ENCODE measurements around the gene CARMIL1. TPM values are rescaled to one million over a fixed set of nuclear protein-coding genes. Genes with fewer than 3 reads are reported as not detected.

Gene CARMIL1
- total RNA-seq, 2 experiments from 2014 or later: 3.9 to 4.7 TPM

DNA sequence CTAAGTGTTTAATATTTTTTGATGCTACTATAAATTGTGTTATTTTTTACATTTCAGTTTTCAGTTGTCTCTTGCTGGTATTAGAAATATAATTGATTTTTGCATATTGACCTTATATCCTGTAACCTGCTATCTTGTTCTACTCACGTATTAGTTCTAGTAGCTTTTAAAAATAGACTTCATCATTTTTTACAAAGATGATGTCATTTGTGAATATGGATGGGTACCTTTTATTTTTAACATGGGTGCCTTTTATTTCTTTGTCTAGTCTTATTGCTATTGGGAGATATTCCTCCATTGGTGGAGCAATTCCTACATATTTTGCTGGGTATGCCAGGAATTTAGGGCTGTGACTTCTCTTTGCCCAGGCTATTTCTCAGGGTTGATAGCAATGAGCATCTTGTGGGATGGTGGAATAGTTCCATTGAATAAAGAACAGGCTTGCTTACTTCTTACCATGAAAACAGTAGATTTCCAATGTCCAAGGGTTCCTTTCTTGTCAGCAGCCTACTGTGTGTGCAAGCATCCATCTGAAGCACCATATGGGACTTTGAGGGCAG, 149.7 kb downstream of the CARMIL1 start:
- ChIA-PET POLR2A (interaction anchor here (1.3 to 2.2 kb wide), 2 partner anchors 13 to 24 kb away, joined by 3 to 5 read pairs; no protein-coding TSS in a partner anchor), CTCF (no interaction called here)
- no peaks in the 10 kb centered on the region for H3K27me3 Mint-ChIP-seq
- DNase-seq (no peak), ATAC-seq (ENCODE audit: poor library complexity) (no peak)
- H3K36me3 ChIP-seq (ENCODE audit: insufficient read depth, low read length): no peaks in the 10 kb centered on the region
- H3K27me3 ChIP-seq (ENCODE audit: control insufficient read depth in 1 of 2, insufficient read depth in 2 of 2, low read length in 2 of 2): no peaks in the 10 kb centered on the region
- H3K27ac Mint-ChIP-seq: no peak overlapping the region
- H3K4me1 Mint-ChIP-seq (ENCODE audit: low read depth): no peaks in the 10 kb centered on the region
- no peaks in the 10 kb centered on the region for H3K4me1 ChIP-seq (ENCODE audit: insufficient read depth, low read length)
- intact Hi-C loops (cut with DNase I, micrococcal nuclease): no loop called here
- no peak overlapping the region for H3K4me3 ChIP-seq (ENCODE audit: low read length)
- H3K9me3 Mint-ChIP-seq: no peaks in the 10 kb centered on the region
- no peaks in the 10 kb centered on the region for H3K9me3 ChIP-seq (ENCODE audit: control insufficient read depth in 1 of 2, insufficient read depth in 1 of 2, low read length in 2 of 2)
- TF ChIP-seq, protein P1, sequence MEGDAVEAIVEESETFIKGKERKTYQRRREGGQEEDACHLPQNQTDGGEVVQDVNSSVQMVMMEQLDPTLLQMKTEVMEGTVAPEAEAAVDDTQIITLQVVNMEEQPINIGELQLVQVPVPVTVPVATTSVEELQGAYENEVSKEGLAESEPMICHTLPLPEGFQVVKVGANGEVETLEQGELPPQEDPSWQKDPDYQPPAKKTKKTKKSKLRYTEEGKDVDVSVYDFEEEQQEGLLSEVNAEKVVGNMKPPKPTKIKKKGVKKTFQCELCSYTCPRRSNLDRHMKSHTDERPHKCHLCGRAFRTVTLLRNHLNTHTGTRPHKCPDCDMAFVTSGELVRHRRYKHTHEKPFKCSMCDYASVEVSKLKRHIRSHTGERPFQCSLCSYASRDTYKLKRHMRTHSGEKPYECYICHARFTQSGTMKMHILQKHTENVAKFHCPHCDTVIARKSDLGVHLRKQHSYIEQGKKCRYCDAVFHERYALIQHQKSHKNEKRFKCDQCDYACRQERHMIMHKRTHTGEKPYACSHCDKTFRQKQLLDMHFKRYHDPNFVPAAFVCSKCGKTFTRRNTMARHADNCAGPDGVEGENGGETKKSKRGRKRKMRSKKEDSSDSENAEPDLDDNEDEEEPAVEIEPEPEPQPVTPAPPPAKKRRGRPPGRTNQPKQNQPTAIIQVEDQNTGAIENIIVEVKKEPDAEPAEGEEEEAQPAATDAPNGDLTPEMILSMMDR (IDR thresholded peaks at IDR 0.05): no peak
- H3K27ac ChIP-seq (ENCODE audit: low read depth in 1 of 2, low read length in 2 of 2): no peak overlapping the region
- H3K4me3 Mint-ChIP-seq: no peak overlapping the region
- H3K36me3 Mint-ChIP-seq (ENCODE audit: low read depth): no peaks in the 10 kb centered on the region

DNA sequence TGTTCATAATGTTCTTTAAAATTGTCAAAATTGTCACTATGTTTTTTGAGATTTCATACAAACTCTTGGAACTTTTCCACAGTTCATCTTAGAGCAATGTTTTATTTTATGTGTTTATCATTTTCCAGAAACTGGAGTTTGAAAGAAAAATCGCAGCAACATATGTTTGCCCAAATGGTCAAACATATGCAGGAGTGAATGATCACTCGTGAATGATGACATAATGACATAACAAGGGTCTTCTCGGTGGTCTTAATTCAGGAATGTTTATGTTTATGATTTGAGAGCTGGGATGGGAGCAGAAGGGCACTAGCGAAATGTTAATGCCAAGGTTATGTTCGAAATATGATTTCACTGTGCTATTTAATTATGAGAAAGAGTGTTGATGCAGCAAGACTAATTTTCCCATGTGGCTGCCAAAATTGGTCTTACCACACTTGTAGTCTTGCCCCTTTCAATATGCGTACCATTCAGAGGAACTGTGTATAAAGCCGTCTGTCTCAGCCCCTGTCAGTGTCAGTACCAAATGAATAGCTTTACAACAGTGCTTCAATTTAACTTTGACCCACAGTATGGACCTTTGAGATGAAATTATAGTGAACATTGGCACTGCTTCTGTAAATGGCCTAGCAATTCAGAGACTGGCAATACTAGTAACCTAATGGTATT, 152.3 kb downstream of the CARMIL1 start:
- H3K4me3 Mint-ChIP-seq: no peak overlapping the region
- ChIA-PET CTCF (no interaction called here), POLR2A (no interaction called here)
- H3K4me1 Mint-ChIP-seq (ENCODE audit: low read depth): no peaks in the 10 kb centered on the region
- H3K4me1 ChIP-seq (ENCODE audit: insufficient read depth, low read length): no peaks in the 10 kb centered on the region
- no peak overlapping the region for H3K27ac Mint-ChIP-seq
- intact Hi-C loops (cut with DNase I, micrococcal nuclease): no loop called here
- no peaks in the 10 kb centered on the region for H3K36me3 Mint-ChIP-seq (ENCODE audit: low read depth)
- ATAC-seq (ENCODE audit: poor library complexity) (no peak), DNase-seq (no peak)
- H3K9me3 ChIP-seq (ENCODE audit: control insufficient read depth in 1 of 2, insufficient read depth in 1 of 2, low read length in 2 of 2): no peaks in the 10 kb centered on the region
- no peaks in the 10 kb centered on the region for H3K27me3 Mint-ChIP-seq
- no peaks in the 10 kb centered on the region for H3K36me3 ChIP-seq (ENCODE audit: insufficient read depth, low read length)
- H3K27ac ChIP-seq (ENCODE audit: low read depth in 1 of 2, low read length in 2 of 2): no peak overlapping the region
- TF ChIP-seq, protein P1 (IDR thresholded peaks at IDR 0.05): no peak
- no peak overlapping the region for H3K4me3 ChIP-seq (ENCODE audit: low read length)
- no peaks in the 10 kb centered on the region for H3K9me3 Mint-ChIP-seq
- no peaks in the 10 kb centered on the region for H3K27me3 ChIP-seq (ENCODE audit: control insufficient read depth in 1 of 2, insufficient read depth in 2 of 2, low read length in 2 of 2)

DNA sequence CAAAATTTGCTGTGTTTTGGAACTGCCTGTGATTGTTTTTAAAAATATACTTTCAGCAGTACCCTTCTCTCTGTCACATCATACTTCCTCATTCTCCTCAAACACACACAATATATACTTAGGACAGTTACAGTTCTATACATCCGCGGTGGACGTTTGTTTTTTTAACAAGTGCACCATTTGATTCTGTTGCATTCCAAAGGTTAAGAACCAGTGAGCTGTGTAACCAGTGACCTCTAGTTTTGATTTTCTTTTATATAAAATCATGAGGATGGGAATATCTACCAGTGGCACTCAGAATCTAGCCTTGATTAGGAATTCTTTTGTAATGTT, 152.8 kb downstream of the CARMIL1 start:
- no peaks in the 10 kb centered on the region for H3K36me3 Mint-ChIP-seq (ENCODE audit: low read depth)
- H3K27ac ChIP-seq (ENCODE audit: low read depth in 1 of 2, low read length in 2 of 2): no peak overlapping the region
- ATAC-seq (ENCODE audit: poor library complexity) (no peak), DNase-seq (no peak)
- no peak overlapping the region for H3K4me3 ChIP-seq (ENCODE audit: low read length)
- no peak overlapping the region for H3K4me3 Mint-ChIP-seq
- no peaks in the 10 kb centered on the region for H3K9me3 ChIP-seq (ENCODE audit: control insufficient read depth in 1 of 2, insufficient read depth in 1 of 2, low read length in 2 of 2)
- POLR2A ChIA-PET: interaction anchor here (1.4 kb wide), 1 partner anchor 9 kb away, joined by 4 read pairs; no protein-coding TSS in a partner anchor
- intact Hi-C loops (cut with DNase I, micrococcal nuclease): no loop called here
- no peaks in the 10 kb centered on the region for H3K36me3 ChIP-seq (ENCODE audit: insufficient read depth, low read length)
- no peaks in the 10 kb centered on the region for H3K27me3 Mint-ChIP-seq
- no peaks in the 10 kb centered on the region for H3K4me1 Mint-ChIP-seq (ENCODE audit: low read depth)
- H3K27me3 ChIP-seq (ENCODE audit: control insufficient read depth in 1 of 2, insufficient read depth in 2 of 2, low read length in 2 of 2): no peaks in the 10 kb centered on the region
- CTCF ChIA-PET: no interaction called here
- no peaks in the 10 kb centered on the region for H3K4me1 ChIP-seq (ENCODE audit: insufficient read depth, low read length)
- H3K27ac Mint-ChIP-seq: no peak overlapping the region
- H3K9me3 Mint-ChIP-seq: no peaks in the 10 kb centered on the region
- TF ChIP-seq, protein P1 (IDR thresholded peaks at IDR 0.05): no peak

Data from CD4-positive, alpha-beta T cell (primary cell).